MCF 10A (cell line): Measurements from ENCODE around the gene ERG. TPM values are rescaled to one million over a fixed set of nuclear protein-coding genes. Genes with fewer than 3 reads are reported as not detected.

Experiments used
- BruUV-seq: library from RNA; stranded (reverse); fragments of 400-500 nt; replicated peaks from 2 replicates; lab custom pipeline; 2021; lab: Mats Ljungman, UMichigan
- CTCF ChIA-PET: fragments of 300-600 bp; sonication (Branson Sonifier 250); formaldehyde crosslinking; extraction: SDS; loops from one replicate; lab custom pipeline; 2021; ENCODE audit warnings: antibody characterized with exemption, inconsistent platforms; lab: Yijun Ruan, JAX
- POLR2A ChIA-PET: fragments of 300-600, 350-650 bp; sonication (Branson Sonifier 250); formaldehyde crosslinking; extraction: SDS; loops from one replicate; lab custom pipeline; 2020; ENCODE audit warnings: antibody characterized with exemption, inconsistent platforms; lab: Yijun Ruan, JAX
- DNase-seq: peaks from one replicate; pipeline ENCODE4 v3.0.0-alpha.2; 2018; ENCODE audit not compliant: unreplicated experiment
- H3K27ac Mint-ChIP-seq: one replicate; pipeline ENCODE4 v1.8.0; 2022; ENCODE audit warnings: mild to moderate bottlenecking, low read depth, mixed read lengths; ENCODE audit not compliant: unreplicated experiment
- H3K27me3 Mint-ChIP-seq: one replicate; pipeline ENCODE4 v1.8.0; 2022; ENCODE audit warnings: mixed read lengths; ENCODE audit not compliant: insufficient read depth, unreplicated experiment
- H3K36me3 Mint-ChIP-seq: one replicate; pipeline ENCODE4 v1.8.0; 2022; ENCODE audit warnings: mild to moderate bottlenecking, moderate library complexity, mixed read lengths; ENCODE audit not compliant: insufficient read depth, unreplicated experiment
- H3K4me1 Mint-ChIP-seq: one replicate; pipeline ENCODE4 v1.8.0; 2022; ENCODE audit warnings: mixed read lengths; ENCODE audit not compliant: insufficient read depth, unreplicated experiment
- H3K4me3 Mint-ChIP-seq: one replicate; pipeline ENCODE4 v1.8.0; 2022; ENCODE audit warnings: mild to moderate bottlenecking, moderate library complexity, mixed read lengths; ENCODE audit not compliant: unreplicated experiment
- H3K9me3 Mint-ChIP-seq: one replicate; pipeline ENCODE4 v1.8.0; 2022; ENCODE audit warnings: mixed read lengths; ENCODE audit not compliant: unreplicated experiment
- CTCF ChIP-seq: fragments of 200-600 bp; IDR thresholded peaks from one replicate; pipeline ENCODE4 v1.8.0; 2022; ENCODE audit warnings: antibody characterized with exemption, mild to moderate bottlenecking; ENCODE audit not compliant: unreplicated experiment
- intact Hi-C: fragments of 100-400 bp; cut with micrococcal nuclease; formaldehyde crosslinking; loops from 2 replicates; pipeline ENCODE4 v1.14.1; 2022
- total RNA-seq: library from RNA; stranded (reverse); gene quantifications from 2 replicates; pipeline ENCODE4 v1.2.3, GENCODE V29; 2022

ERG gene
- total RNA-seq, 1 experiment from 2014 or later: not detected

GRCh38 chr21:38389354-38389676, 109.0 kb downstream of the ERG start:
- POLR2A ChIA-PET: interaction anchor here (0.8 to 1.1 kb wide), 2 partner anchors 11 to 51 kb away, joined by 3 read pairs; no protein-coding TSS in a partner anchor
- no TSS peak for BruUV-seq
- Mint-ChIP-seq H3K4me3 (no peak overlapping the region), H3K36me3 (no peaks in the 10 kb centered on the region), H3K4me1 (peaks cover 7% of the 10 kb centered on the region), H3K9me3 (no peaks in the 10 kb centered on the region), H3K27me3 (peaks cover 13% of the 10 kb centered on the region), H3K27ac (no peak overlapping the region)
- DNase-seq: no peak
- CTCF ChIA-PET: interaction anchor here (0.7 to 1.5 kb wide), 2 partner anchors 11 to 81 kb away, joined by 3 to 4 read pairs; no protein-coding TSS in a partner anchor
- intact Hi-C loops: loop anchor here (10.0 kb wide), 1 partner anchor 95 kb away; no protein-coding TSS in a partner anchor
- no peak for TF ChIP-seq CTCF

GRCh38 chr21:38388647-38389353, 109.5 kb downstream of the ERG start:
- CTCF ChIA-PET: interaction anchor here (0.5 to 1.5 kb wide), 3 partner anchors 12 to 712 kb away, joined by 3 to 4 read pairs (median 3); no protein-coding TSS in a partner anchor
- no peak for DNase-seq
- POLR2A ChIA-PET: interaction anchor here (0.8 to 1.1 kb wide), 2 partner anchors 10 to 52 kb away, joined by 3 read pairs; no protein-coding TSS in a partner anchor
- Mint-ChIP-seq H3K4me3 (no peak overlapping the region), H3K36me3 (no peaks in the 10 kb centered on the region), H3K9me3 (no peaks in the 10 kb centered on the region), H3K27ac (no peak overlapping the region), H3K27me3 (peaks cover 13% of the 10 kb centered on the region), H3K4me1 (peaks cover 7% of the 10 kb centered on the region)
- TF ChIP-seq CTCF: no peak
- intact Hi-C loops: loop anchor here (10.0 kb wide), 1 partner anchor 96 kb away; no protein-coding TSS in a partner anchor
- no TSS peak for BruUV-seq

GRCh38 chr21:38388203-38388602, 110.1 kb downstream of the ERG start:
- DNase-seq: no peak
- no peaks in the 10 kb centered on the region for H3K36me3 Mint-ChIP-seq
- no peak for TF ChIP-seq CTCF
- H3K27ac Mint-ChIP-seq: no peak overlapping the region
- no peaks in the 10 kb centered on the region for H3K9me3 Mint-ChIP-seq
- no TSS peak for BruUV-seq
- intact Hi-C loops: loop anchor here (10.0 kb wide), 1 partner anchor 97 kb away; no protein-coding TSS in a partner anchor
- ChIA-PET CTCF (interaction anchor here (0.5 to 1.0 kb wide), 3 partner anchors 32 to 711 kb away, joined by 3 read pairs; no protein-coding TSS in a partner anchor), POLR2A (no interaction called here)
- peaks cover 7% of the 10 kb centered on the region for H3K4me1 Mint-ChIP-seq
- peaks cover 11% of the 10 kb centered on the region for H3K27me3 Mint-ChIP-seq
- no peak overlapping the region for H3K4me3 Mint-ChIP-seq

- intact Hi-C loops: loop anchor here (10.0 kb wide), 1 partner anchor 98 kb away; no protein-coding TSS in a partner anchor
- no peaks in the 10 kb centered on the region for H3K9me3 Mint-ChIP-seq
- ChIA-PET CTCF (interaction anchor here (1.0 kb wide), 1 partner anchor 326 kb away, joined by 3 read pairs; no protein-coding TSS in a partner anchor), POLR2A (no interaction called here)
- TF ChIP-seq CTCF: no peak
- H3K27ac Mint-ChIP-seq: no peak overlapping the region
- H3K36me3 Mint-ChIP-seq: no peaks in the 10 kb centered on the region
- no peak for DNase-seq
- H3K27me3 Mint-ChIP-seq: no peaks in the 10 kb centered on the region
- BruUV-seq: no TSS peak
- peaks cover 7% of the 10 kb centered on the region for H3K4me1 Mint-ChIP-seq
- no peak overlapping the region for H3K4me3 Mint-ChIP-seq
Observed at GRCh38 chr21:38386967-38387366, 111.3 kb downstream of the ERG start.
